HEK293T (cell line): Measurements from ENCODE around the gene PRR30.

Experiments used
- ARNT ChIP-seq: fragments of 450-650 bp; IDR thresholded peaks from 2 replicates; pipeline ENCODE4 v1.6.1; 2017; ENCODE audit warnings: mild to moderate bottlenecking
- BHLHE40 ChIP-seq: fragments of 450-650 bp; IDR thresholded peaks from 2 replicates; pipeline ENCODE4 v1.6.1; 2016; ENCODE audit warnings: mild to moderate bottlenecking, moderate library complexity, borderline replicate concordance
- ELF4 ChIP-seq: fragments of 450-650 bp; IDR thresholded peaks from 2 replicates; pipeline ENCODE4 v1.6.1; 2017; ENCODE audit warnings: antibody characterized with exemption
- FOXA1 ChIP-seq: fragments of 450-650 bp; IDR thresholded peaks from 2 replicates; pipeline ENCODE4 v1.6.1; 2016; ENCODE audit warnings: mild to moderate bottlenecking
- FOXK2 ChIP-seq: fragments of 450-650 bp; IDR thresholded peaks from 2 replicates; pipeline ENCODE4 v1.6.1; 2016; ENCODE audit warnings: mild to moderate bottlenecking
- FOXM1 ChIP-seq: fragments of 450-650 bp; IDR thresholded peaks from 2 replicates; pipeline ENCODE4 v1.6.1; 2017; ENCODE audit warnings: mild to moderate bottlenecking, borderline replicate concordance
- L3MBTL2 ChIP-seq: fragments of 450-650 bp; conservative IDR thresholded peaks from 2 replicates; pipeline ENCODE4 v1.6.1; 2016; ENCODE audit warnings: mild to moderate bottlenecking
- LEF1 ChIP-seq: fragments of 450-650 bp; IDR thresholded peaks from 2 replicates; pipeline ENCODE4 v1.6.1; 2017; ENCODE audit warnings: mild to moderate bottlenecking, borderline replicate concordance
- NFRKB ChIP-seq: fragments of 450-650 bp; IDR thresholded peaks from 2 replicates; pipeline ENCODE4 v1.6.1; 2016; ENCODE audit warnings: mild to moderate bottlenecking, moderate library complexity
- PKNOX1 ChIP-seq: fragments of 450-650 bp; IDR thresholded peaks from 2 replicates; pipeline ENCODE4 v1.6.1; 2016
- SP1 ChIP-seq: fragments of 450-650 bp; IDR thresholded peaks from 2 replicates; pipeline ENCODE4 v1.6.1; 2017
- SUZ12 ChIP-seq: fragments of 450-650 bp; IDR thresholded peaks from 2 replicates; pipeline ENCODE4 v1.6.1; 2016; ENCODE audit warnings: mild to moderate bottlenecking
- TARDBP ChIP-seq: fragments of 450-650 bp; IDR thresholded peaks from 2 replicates; pipeline ENCODE4 v1.6.1; 2016
- ZNF384 ChIP-seq: fragments of 450-650 bp; IDR thresholded peaks from 2 replicates; pipeline ENCODE4 v1.6.1; 2016

GRCh38 chr2:27175330-27175729 lies 36.1 kb upstream of the PRR30 start:
- no peak for TF ChIP-seq ELF4
- no peak for TF ChIP-seq FOXK2
- no peak for TF ChIP-seq BHLHE40
- no peak for TF ChIP-seq PKNOX1
- no peak for TF ChIP-seq SP1
- TF ChIP-seq L3MBTL2 = no peak
- no peak for TF ChIP-seq SUZ12
- no peak for TF ChIP-seq FOXA1
- no peak for TF ChIP-seq FOXM1
- no peak for TF ChIP-seq ARNT
- TF ChIP-seq TARDBP = no peak
- no peak for TF ChIP-seq NFRKB
- no peak for TF ChIP-seq ZNF384
- no peak for TF ChIP-seq LEF1
